Middle frontal gyrus (tissue), 1 donor: Measurements from ENCODE around the gene XRCC5.
"Not testable (repeated sequence)": the region's sequence is repeated elsewhere in the genome, so short reads cannot be mapped to it uniquely, and the experiment has no call there.

Experiments
- DNase-seq: peaks from one replicate; pipeline ENCODE4 v3.0.0-alpha.2; 2015; ENCODE audit warnings: low spot score; ENCODE audit errors: extremely low spot score

XRCC5 gene

GRCh38 chr2:216192931-216193330 is 83.8 kb downstream of the XRCC5 start:
- DNase-seq, result no peak

GRCh38 chr2:216194013-216194412 is 84.9 kb downstream of the XRCC5 start:
- no peak for DNase-seq

- DNase-seq, result no peak
Measured at GRCh38 chr2:216194561-216194960, 85.4 kb downstream of the XRCC5 start.

GRCh38 chr2:216195565-216196029 is 86.4 kb downstream of the XRCC5 start:
- no peak for DNase-seq

DNA sequence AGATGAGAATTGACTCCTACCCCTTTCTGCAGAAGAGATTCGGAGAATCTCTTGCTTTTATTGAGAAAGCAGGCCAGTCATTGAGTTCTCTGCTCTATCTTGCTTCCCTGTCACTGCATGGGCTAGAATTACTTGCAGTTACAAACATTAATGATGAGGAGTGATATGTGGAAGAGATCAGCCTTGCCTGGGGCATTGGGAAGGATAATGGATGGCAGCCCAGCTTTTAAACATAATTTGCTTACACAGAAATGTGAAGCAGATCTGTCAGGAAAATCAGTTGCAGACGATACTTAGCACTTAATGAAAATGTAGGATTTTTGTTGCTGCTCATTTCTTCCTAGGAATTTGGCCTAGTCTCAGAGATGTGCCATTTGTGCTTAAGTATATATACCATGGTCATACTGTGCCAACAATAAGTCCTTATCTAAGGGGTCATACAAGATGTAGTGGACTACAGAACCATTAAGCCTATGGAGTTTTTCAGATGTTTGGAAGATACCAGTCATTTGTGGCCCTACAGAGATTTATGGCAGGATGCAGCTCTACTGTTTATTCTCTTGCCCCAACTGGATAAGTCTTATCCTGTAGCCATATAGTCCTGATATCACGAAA is 92.7 kb downstream of the XRCC5 start:
- no peak for DNase-seq

DNA sequence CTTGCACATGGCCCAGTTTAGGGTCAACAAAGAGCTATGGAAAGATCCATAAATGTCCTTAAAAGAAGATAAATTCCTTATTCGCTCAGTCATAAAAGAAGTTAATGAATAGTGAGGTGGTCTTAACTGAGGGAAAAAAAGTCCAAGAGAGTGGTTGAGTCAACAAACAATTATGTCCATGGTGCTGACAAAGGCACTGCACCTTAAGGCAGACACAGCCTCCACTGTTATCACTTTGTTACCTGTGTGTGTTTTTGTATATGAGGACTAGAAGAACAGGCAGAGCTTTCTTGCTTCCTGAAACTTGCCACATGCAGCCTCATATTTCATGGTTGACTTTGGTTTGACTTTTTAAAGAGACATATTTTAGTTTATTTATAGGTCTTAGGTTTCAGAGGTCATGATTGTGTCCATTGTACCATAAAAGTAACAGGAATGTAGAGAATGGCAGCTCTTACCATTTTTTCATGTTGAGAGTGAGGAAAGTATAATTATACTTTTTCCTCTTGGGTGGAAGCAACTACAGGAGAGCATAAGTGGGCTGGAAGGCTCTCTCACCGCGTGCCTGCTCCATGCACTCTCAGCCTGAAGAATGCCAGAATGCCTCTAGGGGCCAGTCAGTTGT is 93.6 kb downstream of the XRCC5 start:
- no peak for DNase-seq

- no peak for DNase-seq
Measured at GRCh38 chr2:216205486-216205885, 96.3 kb downstream of the XRCC5 start.

GRCh38 chr2:216206041-216206703 is 97.0 kb downstream of the XRCC5 start:
- DNase-seq, result no peak

DNA sequence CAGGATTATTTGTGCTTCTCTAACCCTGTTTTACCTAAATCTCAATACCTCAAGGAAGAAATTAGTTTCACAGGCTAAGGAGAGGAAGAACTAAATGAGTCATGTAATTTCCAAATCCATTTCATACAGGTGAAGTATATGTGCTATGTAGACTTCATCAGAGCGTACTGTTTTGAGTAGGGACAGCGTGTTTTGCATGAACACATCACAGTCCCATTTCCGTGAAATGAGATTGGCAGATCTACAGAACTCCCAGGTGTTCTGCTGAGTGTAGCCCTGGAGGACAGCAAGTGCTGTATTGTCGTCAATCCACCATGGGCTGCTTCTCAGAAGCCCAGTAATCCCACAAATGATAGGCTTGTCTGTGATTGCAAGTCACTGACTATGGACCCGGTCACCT is 97.7 kb downstream of the XRCC5 start:
- no peak for DNase-seq

- DNase-seq, result not testable (repeated sequence)
Measured at GRCh38 chr2:216208661-216209060, 99.5 kb downstream of the XRCC5 start.

GRCh38 chr2:216210701-216211540 is 101.8 kb downstream of the XRCC5 start:
- peak; percentile 11 for DNase-seq

GRCh38 chr2:216211614-216212145 is 102.5 kb downstream of the XRCC5 start:
- no peak for DNase-seq

DNA sequence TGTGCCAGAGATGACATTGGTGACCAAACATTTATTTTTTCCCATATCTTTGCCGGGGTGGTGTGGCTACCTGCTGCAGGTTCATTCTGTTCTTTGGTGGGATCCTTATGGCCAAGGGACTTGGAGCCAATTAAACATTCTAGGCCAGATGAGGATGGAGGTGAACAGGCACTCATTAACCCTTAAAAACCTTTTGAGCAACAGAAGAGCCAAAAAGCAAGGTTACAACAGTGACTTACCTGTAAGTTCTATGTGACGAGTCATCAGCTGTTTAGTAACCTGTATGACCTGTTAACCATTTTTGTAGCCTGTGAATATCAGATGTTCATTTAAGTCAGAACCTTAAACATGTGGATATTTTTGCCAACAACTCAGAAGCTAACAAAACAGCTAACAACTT is 105.6 kb downstream of the XRCC5 start:
- DNase-seq, result no peak

- no peak for DNase-seq
Measured at GRCh38 chr2:216215658-216216390, 106.7 kb downstream of the XRCC5 start.

DNA sequence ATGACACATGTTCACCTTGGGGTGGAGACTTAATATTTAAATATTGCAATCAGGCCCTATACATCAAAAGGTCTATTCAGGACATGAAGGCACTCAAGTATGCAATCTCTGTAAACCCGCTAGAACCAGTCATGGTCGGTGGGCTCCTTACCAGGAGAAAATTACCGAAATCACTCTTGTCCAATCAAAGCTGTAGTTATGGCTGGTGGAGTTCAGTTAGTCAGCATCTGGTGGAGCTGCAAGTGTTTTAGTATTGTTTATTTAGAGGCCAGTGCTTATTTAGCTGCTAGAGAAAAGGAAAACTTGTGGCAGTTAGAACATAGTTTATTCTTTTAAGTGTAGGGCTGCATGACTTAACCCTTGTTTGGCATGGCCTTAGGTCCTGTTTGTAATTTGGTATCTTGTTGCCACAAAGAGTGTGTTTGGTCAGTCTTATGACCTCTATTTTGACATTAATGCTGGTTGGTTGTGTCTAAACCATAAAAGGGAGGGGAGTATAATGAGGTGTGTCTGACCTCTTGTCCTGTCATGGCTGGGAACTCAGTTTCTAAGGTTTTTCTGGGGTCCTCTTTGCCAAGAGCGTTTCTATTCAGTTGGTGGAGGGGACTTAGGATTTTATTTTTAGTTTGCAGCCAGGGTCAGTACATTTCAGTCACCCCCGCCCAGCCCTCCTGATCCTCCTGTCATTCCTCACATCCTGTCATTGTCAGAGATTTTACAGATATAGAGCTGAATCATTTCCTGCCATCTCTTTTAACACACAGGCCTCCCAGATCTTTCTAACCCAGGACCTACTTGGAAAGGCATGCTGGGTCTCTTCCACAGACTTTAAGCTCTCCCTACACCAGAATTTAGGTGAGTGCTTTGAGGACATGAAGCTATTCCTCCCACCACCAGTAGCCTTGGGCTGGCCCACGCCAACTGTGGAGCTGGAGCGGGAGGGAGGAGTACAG is 108.1 kb downstream of the XRCC5 start:
- no peak for DNase-seq

- no peak for DNase-seq
Measured at GRCh38 chr2:216217904-216218260, 108.7 kb downstream of the XRCC5 start.

- DNase-seq, result no peak
Measured at GRCh38 chr2:216219861-216220260, 110.7 kb downstream of the XRCC5 start.

DNA sequence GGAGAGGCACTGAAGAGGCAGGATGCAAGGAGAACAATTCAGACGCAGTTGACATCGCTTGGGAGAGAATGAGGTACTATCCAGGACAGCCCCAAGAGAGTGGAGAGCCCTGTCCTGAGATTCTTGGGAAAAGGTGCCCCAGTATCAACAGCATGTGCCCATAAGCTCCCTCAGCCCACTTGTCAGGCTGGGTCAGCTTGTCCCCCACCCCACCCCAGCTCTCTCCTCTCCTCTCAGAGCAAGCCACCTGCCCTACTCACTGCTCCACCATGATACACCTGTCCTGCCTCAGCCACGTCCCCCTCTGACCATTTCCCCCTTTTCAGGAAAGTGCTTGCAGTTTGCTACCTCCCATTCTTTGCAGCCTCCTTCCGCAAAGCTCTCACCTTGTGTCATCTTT is 111.8 kb downstream of the XRCC5 start:
- no peak for DNase-seq

DNA sequence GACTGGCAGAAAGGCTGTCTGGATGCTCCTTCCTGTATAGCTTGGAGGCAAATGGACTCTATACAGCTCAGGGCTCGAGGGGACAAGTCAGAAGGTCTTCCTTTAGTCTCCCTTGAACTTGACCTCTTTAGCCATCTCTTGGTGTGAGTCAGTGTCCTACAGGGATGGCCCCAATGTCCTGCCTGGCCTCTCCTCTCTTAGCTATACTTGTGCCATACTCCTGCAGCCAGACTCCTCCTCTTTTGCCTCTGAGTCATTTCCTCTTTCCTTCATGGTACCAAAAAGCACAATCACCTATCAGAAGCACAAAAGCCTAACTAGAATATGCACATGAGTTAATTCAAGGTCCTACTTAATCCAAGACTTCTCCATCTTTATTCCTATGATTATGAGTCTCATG is 112.7 kb downstream of the XRCC5 start:
- DNase-seq, result no peak
